Ovary (tissue), 9 donors: ENCODE results near the gene RTP3. TPM values are rescaled to one million over a fixed set of nuclear protein-coding genes. Genes with fewer than 3 reads are reported as not detected.
"Not testable (repeated sequence)": the region's sequence is repeated elsewhere in the genome, so short reads cannot be mapped to it uniquely, and the experiment has no call there.

Experiments
- DNase-seq, 5 donors: peaks; one replicate each; pipeline ENCODE4 v3.0.0-alpha.2; 2019 to 2020
- H3K27ac ChIP-seq, 2 donors: fragments of 200-600 bp; one replicate each; pipeline versions ENCODE4 v1.5.1 to v1.8.0; 2019 to 2022
- H3K27me3 ChIP-seq: fragments of 200-600 bp; one replicate; pipeline ENCODE4 v1.8.0; 2022
- H3K36me3 ChIP-seq: fragments of 200-600 bp; sonication (generic); one replicate; pipeline ENCODE4 v1.5.1; 2019
- H3K4me1 ChIP-seq: one replicate; pipeline ENCODE4 v1.8.1; 2013; ENCODE audit warnings: mild to moderate bottlenecking, moderate library complexity; ENCODE audit not compliant: insufficient read depth
- H3K4me3 ChIP-seq: fragments of 200-600 bp; sonication (generic); one replicate; pipeline ENCODE4 v1.5.1; 2017
- H3K9me3 ChIP-seq, 2 donors: fragments of 200-600 bp in 1 of 2; sonication (generic) in 1 of 2; one replicate each; pipeline versions ENCODE4 v1.5.1 to v1.8.1; 2013 to 2019; ENCODE audit warnings: mild to moderate bottlenecking in 1 of 2, moderate library complexity in 1 of 2
- CTCF ChIP-seq, 3 donors: fragments of 450-650 bp in 2 of 3; fragments of 200-600 bp in 1 of 3; IDR thresholded peaks; one replicate each; pipeline versions ENCODE4 v1.5.1 to v1.8.0; 2016 to 2022; ENCODE audit warnings: antibody characterized with exemption in 3 of 3, mild to moderate bottlenecking in 1 of 3
- EP300 ChIP-seq: sonication (generic); formaldehyde crosslinking; IDR thresholded peaks from one replicate; pipeline ENCODE4 v1.6.1; 2017; ENCODE audit warnings: antibody characterized with exemption
- POLR2A ChIP-seq: fragments of 450-650 bp; IDR thresholded peaks from one replicate; pipeline ENCODE4 v1.6.1; 2017; ENCODE audit warnings: antibody characterized with exemption, mild to moderate bottlenecking, moderate library complexity
- WGBS, 3 donors: extraction: QIAGEN DNeasy Blood & Tissue Kit in 1 of 3; methylation state at CpG; one replicate each; pipeline versions ENCODE4 v1.1.5 to v1.1.7; 2013 to 2017; 5-methylcytosine and 5-hydroxymethylcytosine counted together
- intact Hi-C, 4 donors: fragments of 100-400 bp; cut with DNase I; formaldehyde crosslinking; loops; one replicate each; pipeline versions ENCODE4 v1.11.0 to v1.15.1; 2022 to 2023
- polyA plus RNA-seq, 2 donors: library from polyadenylated mRNA; stranded (reverse); fragments of 200-250 nt in 1 of 2; fragments of 350-450 nt in 1 of 2; fragmentation: Illumina TruSeq in 1 of 2; extraction: RNeasy Lipid Tissue Mini Kit (QIAGEN cat#74804) in 1 of 2; gene quantifications; one replicate each; pipeline ENCODE4 v1.2.3, GENCODE V29; 2013 to 2014
- total RNA-seq, 7 donors: library from RNA; depleted of rRNA in 2 of 7; stranded (reverse); fragments of >200 nt in 2 of 7; fragmentation: NEBNext Ultra II Directional in 3 of 7; extraction: Animal tissue kit (Norgen Biotek cat#: 25700) in 3 of 7; gene quantifications; one replicate each; pipeline versions ENCODE4 v1.1.0 to v1.2.4, GENCODE V29; 2016 to 2023
- donor health status: DM: no; HTN: no; CAD: no; lungs with moderate emphysema.
- donor health status: DM: no; HTN: no; CAD: no.
- donor health status: Bipolar disorder and iron deficiency.
- donor health status: DM: yes; HTN: yes; CAD: no.
- donor health status: DM: no; HTN: no; CAD: no.
- donor health status: DM: yes; HTN: yes; CAD: no.

RTP3 gene
- total and polyA plus RNA-seq, 9 donors, result not detected

DNA sequence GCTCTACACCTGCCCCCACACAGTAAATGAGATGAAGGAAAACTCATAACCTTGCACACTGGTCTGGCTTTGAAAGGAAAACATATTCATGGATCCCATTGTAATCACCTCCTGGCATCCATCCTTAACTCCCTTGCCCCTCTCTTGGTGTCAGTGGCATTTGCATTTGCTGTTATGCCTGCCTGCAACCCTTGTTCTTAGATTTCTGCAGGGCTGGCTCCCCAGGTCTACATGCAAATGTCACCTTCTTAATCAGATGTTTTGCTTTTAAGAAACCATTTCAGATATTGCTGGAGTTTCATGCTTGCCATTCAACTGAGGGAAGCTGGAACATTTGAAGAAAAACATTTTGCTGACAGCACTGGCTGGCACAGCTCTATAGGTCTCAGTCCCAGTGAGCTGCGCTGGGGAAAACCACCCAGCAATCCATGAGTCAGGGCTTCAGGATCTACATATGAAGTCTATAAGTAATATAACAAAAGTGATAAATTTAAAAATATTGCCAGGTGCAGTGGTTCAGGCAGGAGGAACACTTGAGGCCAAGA lies 49.2 kb downstream of the RTP3 start:
- WGBS, 3 donors, result 81 to 97% (median 85%) methylated on average over 1 of the region's 1 CpG
- TF ChIP-seq POLR2A (no peak), CTCF (IDR thresholded peaks at IDR 0.05) (no peak), EP300 (no peak)
- Histone ChIP-seq H3K36me3 (no peaks in the 10 kb centered on the region), H3K27ac (no peak overlapping the region), H3K4me1 (no peaks in the 10 kb centered on the region), H3K4me3 (no peak overlapping the region), H3K9me3 (no peaks in the 10 kb centered on the region), H3K27me3 (no peaks in the 10 kb centered on the region)
- intact Hi-C loops, result no loop called here
- no peak for DNase-seq

DNA sequence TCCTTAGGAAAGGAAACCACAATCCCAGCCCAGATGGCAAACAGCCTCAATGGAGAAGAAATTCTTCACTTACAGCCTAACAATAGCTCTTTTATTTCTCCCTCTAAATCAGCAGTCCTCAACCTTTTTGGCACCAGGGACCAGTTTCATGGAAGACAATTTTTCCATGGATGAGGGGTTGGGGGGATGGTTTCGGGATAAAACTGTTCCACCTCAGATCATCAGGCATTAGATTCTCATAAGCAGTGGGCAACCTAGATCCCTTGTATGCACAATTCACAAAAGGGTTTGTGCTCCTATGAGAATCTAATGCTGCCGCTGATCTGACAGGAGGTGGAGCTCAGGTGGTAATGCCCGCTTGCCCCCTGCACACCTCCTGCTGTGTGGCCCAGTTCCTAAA lies 50.8 kb downstream of the RTP3 start:
- H3K27me3 ChIP-seq, H3K36me3 ChIP-seq, H3K4me1 ChIP-seq, H3K4me3 ChIP-seq, H3K27ac ChIP-seq, H3K9me3 ChIP-seq, intact Hi-C loops, DNase-seq: not testable (repeated sequence)
- WGBS, 3 donors, result 95 to 97% (median 97%) methylated on average over 3 of the region's 3 CpGs

DNA sequence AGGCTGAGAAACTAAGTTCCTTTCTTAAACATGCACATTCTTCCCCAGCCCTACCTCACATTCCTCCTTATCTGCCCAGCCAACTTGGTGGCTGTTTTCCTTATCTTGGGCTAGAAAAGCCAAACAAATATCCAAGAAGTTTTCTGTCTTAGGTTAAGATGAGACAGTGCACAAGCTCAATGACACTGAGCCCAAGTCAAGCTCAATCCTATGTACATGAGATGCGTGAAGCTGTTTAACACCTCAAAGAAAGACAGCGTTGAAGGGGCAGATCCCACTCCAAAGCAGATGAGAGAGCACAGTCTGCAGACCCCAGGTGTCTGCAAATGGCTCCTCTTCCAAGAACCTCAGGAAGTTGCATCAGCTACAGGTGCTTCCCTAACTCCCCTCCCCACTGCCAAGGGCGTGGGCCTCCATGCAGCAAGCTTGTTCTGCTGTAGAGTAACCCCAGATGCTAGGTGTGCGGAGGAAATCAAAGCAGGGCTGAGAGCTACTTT lies 51.7 kb downstream of the RTP3 start:
- no peaks in the 10 kb centered on the region for H3K9me3 ChIP-seq
- TF ChIP-seq CTCF (IDR thresholded peaks at IDR 0.05), result no peak
- H3K27ac ChIP-seq, result no peak overlapping the region
- no peaks in the 10 kb centered on the region for H3K4me1 ChIP-seq
- WGBS, 3 donors, result 70 to 81% (median 76%) methylated on average over 4 of the region's 4 CpGs
- H3K27me3 ChIP-seq, result no peaks in the 10 kb centered on the region
- no peaks in the 10 kb centered on the region for H3K36me3 ChIP-seq
- DNase-seq, result no peak
- intact Hi-C loops, result no loop called here
- H3K4me3 ChIP-seq, result no peak overlapping the region

DNA sequence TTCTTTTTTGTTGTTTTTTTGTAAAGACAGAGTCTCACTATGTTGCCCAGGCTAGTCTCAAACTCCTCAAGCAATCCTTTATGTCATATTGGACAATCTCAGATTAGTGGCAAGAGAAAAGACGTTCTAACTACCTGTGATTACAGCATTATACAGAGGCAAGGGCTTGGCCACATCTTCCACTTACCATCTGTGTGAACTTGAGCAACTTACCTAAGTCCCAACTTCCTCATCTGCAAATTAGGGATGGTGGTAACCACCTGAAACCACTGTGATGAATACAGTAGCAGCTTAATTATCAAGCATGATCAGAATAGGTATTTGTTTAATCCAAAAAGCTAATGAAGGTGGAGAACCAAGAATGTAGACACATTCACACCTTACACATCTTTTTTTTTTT lies 52.2 kb downstream of the RTP3 start:
- no peak for DNase-seq
- Histone ChIP-seq H3K4me1 (no peaks in the 10 kb centered on the region), H3K4me3 (no peak overlapping the region), H3K27ac (no peak overlapping the region), H3K9me3 (no peaks in the 10 kb centered on the region), H3K27me3 (no peaks in the 10 kb centered on the region), H3K36me3 (no peaks in the 10 kb centered on the region)
- WGBS, 3 donors, result 80 to 88% (median 84%) methylated on average over 1 of the region's 1 CpG
- intact Hi-C loops, result no loop called here
- TF ChIP-seq CTCF (IDR thresholded peaks at IDR 0.05), result no peak
- TF ChIP-seq POLR2A, result no peak
- TF ChIP-seq EP300, result no peak

Other genes starting within 250 kb of the RTP3 start
- gene CCR2, start 143.9 kb upstream of the RTP3 start, total RNA-seq, result 1 to 10 TPM in 1 of 7 donors, under 1 TPM in 6; 0.34 to 1.8 (median 0.43) TPM
- 1 to 10 TPM in 1 of 2 donors, under 1 TPM in 1; 0.40 to 6.0 TPM for gene CCR2, start 143.9 kb upstream of the RTP3 start, polyA plus RNA-seq
- gene CCR5, start 127.0 kb upstream of the RTP3 start, total RNA-seq, result 1 to 10 TPM in 3 of 7 donors, under 1 TPM in 4; 0.23 to 2.1 (median 0.92) TPM
- gene CCR5, start 127.0 kb upstream of the RTP3 start, polyA plus RNA-seq, result 1 to 10 TPM in 1 of 2 donors, under 1 TPM in 1; 0.45 to 7.4 TPM
- gene CCRL2, start 90.7 kb upstream of the RTP3 start, total RNA-seq, result 1 to 10 TPM in 3 of 7 donors, under 1 TPM in 3, not detected in 1; 0.72 to 4.4 (median 1.0) TPM
- 1 to 10 TPM; 1.2 to 5.4 TPM for gene CCRL2, start 90.7 kb upstream of the RTP3 start, polyA plus RNA-seq
- gene LTF, start 33.1 kb upstream of the RTP3 start, total RNA-seq, result 10 to 100 TPM in 1 of 7 donors, 1 to 10 TPM in 4, under 1 TPM in 2; 0.56 to 23.7 (median 1.2) TPM
- 1 to 10 TPM in 1 of 2 donors, under 1 TPM in 1; 0.86 to 1.5 TPM for gene LTF, start 33.1 kb upstream of the RTP3 start, polyA plus RNA-seq
- 1 to 10 TPM; 3.9 to 9.3 (median 6.2) TPM for gene LRRC2, start 68.3 kb downstream of the RTP3 start, total RNA-seq
- gene LRRC2, start 68.3 kb downstream of the RTP3 start, polyA plus RNA-seq, result 1 to 10 TPM; 5.8 to 6.9 TPM
- gene FAM240A, start 114.5 kb downstream of the RTP3 start, total RNA-seq, result under 1 TPM in 1 of 7 donors, not detected in 6; 0.17 TPM
- gene FAM240A, start 114.5 kb downstream of the RTP3 start, polyA plus RNA-seq, result not detected
- 10 to 100 TPM in 1 of 7 donors, 1 to 10 TPM in 6; 5.7 to 13.2 (median 6.8) TPM for gene ALS2CL, start 195.7 kb downstream of the RTP3 start, total RNA-seq
- gene ALS2CL, start 195.7 kb downstream of the RTP3 start, polyA plus RNA-seq, result 1 to 10 TPM; 3.3 to 4.9 TPM
- gene TMIE, start 203.4 kb downstream of the RTP3 start, total RNA-seq, result 1 to 10 TPM in 3 of 7 donors, under 1 TPM in 3, not detected in 1; 0.50 to 2.4 (median 1.0) TPM
- gene TMIE, start 203.4 kb downstream of the RTP3 start, polyA plus RNA-seq, result 1 to 10 TPM in 1 of 2 donors, under 1 TPM in 1; 0.40 to 1.3 TPM
- gene PRSS50, start 219.9 kb downstream of the RTP3 start, total RNA-seq, result under 1 TPM; 0.12 to 0.69 (median 0.35) TPM
- gene PRSS50, start 219.9 kb downstream of the RTP3 start, polyA plus RNA-seq, result under 1 TPM in 1 of 2 donors, not detected in 1; 0.23 TPM